ENCODE results near the gene HECTD4.

- no peak for TF ChIP-seq CTCF (IDR thresholded peaks at IDR 0.05)
- TF ChIP-seq ZFX (IDR thresholded peaks at IDR 0.05; ENCODE audit: borderline replicate concordance) = no peak
These were observed 11.2 kb downstream of the HECTD4 start for GRCh38 chr12:112370868-112371510.
